HG03439 (cell line): ENCODE results near the gene KAZALD1.

Source experiments
- ATAC-seq: cut with Tn5 transposase; IDR thresholded peaks from one replicate; pipeline ENCODE4 v1.9.1; 2021; ENCODE audit warnings: mild to moderate bottlenecking, moderate library complexity; ENCODE audit not compliant: unreplicated experiment

Gene KAZALD1

GRCh38 chr10:101047961-101048892 is 13.6 kb upstream of the KAZALD1 start:
- no peak for ATAC-seq

GRCh38 chr10:101050208-101051069 is 11.3 kb upstream of the KAZALD1 start:
- no peak for ATAC-seq

- ATAC-seq = no peak
These were observed 9.5 kb upstream of the KAZALD1 start for GRCh38 chr10:101052285-101052684.

GRCh38 chr10:101053516-101053915 is 8.3 kb upstream of the KAZALD1 start:
- ATAC-seq = no peak

GRCh38 chr10:101054351-101054750 is 7.4 kb upstream of the KAZALD1 start:
- ATAC-seq = no peak

GRCh38 chr10:101054876-101055275 is 6.9 kb upstream of the KAZALD1 start:
- no peak for ATAC-seq

GRCh38 chr10:101055411-101055810 is 6.4 kb upstream of the KAZALD1 start:
- ATAC-seq = no peak

- no peak for ATAC-seq
These were observed 5.2 kb upstream of the KAZALD1 start for GRCh38 chr10:101056365-101057151.

- ATAC-seq = peak; percentile 53
These were observed 1.5 kb upstream of the KAZALD1 start for GRCh38 chr10:101060036-101060950.

GRCh38 chr10:101060951-101061623 is 702 bp upstream of the KAZALD1 start:
- peak; percentile 62 for ATAC-seq

GRCh38 chr10:101062232-101063049 is 652 bp downstream of the KAZALD1 start:
- no peak for ATAC-seq

- no peak for ATAC-seq
These were observed 1.3 kb downstream of the KAZALD1 start for GRCh38 chr10:101063050-101063525.

GRCh38 chr10:101063548-101064414 is 2.0 kb downstream of the KAZALD1 start:
- no peak for ATAC-seq

GRCh38 chr10:101064415-101065030 is 2.7 kb downstream of the KAZALD1 start:
- no peak for ATAC-seq

GRCh38 chr10:101065481-101066145 is 3.8 kb downstream of the KAZALD1 start:
- ATAC-seq = no peak

GRCh38 chr10:101066146-101066895 is 4.5 kb downstream of the KAZALD1 start:
- peak; percentile 38 for ATAC-seq
